ENCODE measurements around the gene SVOPL. TPM values are rescaled to one million over a fixed set of nuclear protein-coding genes. Genes with fewer than 3 reads are reported as not detected.
"Not testable (repeated sequence)": the region's sequence is repeated elsewhere in the genome, so short reads cannot be mapped to it uniquely, and the experiment has no call there.

SVOPL gene, protein sequence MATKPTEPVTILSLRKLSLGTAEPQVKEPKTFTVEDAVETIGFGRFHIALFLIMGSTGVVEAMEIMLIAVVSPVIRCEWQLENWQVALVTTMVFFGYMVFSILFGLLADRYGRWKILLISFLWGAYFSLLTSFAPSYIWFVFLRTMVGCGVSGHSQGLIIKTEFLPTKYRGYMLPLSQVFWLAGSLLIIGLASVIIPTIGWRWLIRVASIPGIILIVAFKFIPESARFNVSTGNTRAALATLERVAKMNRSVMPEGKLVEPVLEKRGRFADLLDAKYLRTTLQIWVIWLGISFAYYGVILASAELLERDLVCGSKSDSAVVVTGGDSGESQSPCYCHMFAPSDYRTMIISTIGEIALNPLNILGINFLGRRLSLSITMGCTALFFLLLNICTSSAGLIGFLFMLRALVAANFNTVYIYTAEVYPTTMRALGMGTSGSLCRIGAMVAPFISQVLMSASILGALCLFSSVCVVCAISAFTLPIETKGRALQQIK
- total RNA-seq, result not detected in 2 replicates

DNA sequence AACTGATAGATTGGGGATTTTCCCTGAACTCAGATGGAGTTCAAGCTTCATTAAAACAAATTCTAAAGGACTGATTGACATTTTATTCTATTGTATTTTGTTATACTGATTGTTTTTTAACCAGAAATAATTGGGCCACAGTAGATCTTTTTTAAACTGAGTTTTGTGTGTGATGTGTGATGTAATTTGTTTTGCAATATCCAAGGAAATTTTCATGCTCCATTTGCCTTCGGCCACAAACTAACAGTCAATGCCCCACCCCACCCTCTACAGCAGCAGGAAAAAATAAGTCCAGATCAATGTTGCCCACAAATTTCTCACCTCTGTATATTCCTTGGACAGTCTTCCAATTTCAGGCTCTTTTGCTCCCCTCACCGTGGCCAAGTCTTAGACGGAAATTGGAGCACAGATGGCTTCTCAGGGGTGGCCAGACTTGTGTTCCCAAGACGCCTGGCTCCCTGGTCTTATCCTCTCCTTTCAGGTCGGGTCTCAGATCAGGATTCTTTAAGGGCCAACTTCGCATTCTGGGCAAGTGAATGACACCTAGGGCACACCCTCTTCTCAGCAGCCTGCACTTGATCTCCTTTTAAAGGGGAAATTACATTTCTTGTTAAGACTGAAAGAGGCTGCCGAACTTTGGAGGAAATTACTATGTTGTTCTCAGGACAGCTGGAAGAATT is at the start of gene SVOPL:
TSS of gene SVOPL (minus strand) at position 506 of the 680 bp plus-strand sequence. CDS start 22,317 bp downstream, outside the sequence.
- DNase-seq (ENCODE audit: low read depth in 2 of 2), result no peak

DNA sequence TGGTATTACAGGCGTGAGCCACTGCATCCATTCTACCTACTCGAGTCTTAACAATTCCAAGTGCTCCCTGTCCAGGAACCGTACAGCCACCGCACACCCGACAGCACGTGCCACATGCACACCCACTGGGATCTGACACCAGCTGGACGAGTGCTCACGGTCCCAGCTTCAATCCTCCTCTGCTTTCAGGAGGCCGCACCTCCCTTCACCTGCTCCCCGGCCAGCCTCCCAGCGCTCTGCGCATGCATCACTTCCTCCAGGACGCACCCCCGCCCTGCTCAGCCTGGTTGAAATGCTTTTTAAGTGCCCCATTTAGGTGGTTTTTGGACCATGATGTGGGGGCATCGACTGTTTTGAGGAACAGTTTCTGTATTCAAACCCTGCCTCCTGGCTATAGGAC is 49.3 kb upstream of the SVOPL start:
- DNase-seq (ENCODE audit: low read depth in 2 of 2), result no peak

DNA sequence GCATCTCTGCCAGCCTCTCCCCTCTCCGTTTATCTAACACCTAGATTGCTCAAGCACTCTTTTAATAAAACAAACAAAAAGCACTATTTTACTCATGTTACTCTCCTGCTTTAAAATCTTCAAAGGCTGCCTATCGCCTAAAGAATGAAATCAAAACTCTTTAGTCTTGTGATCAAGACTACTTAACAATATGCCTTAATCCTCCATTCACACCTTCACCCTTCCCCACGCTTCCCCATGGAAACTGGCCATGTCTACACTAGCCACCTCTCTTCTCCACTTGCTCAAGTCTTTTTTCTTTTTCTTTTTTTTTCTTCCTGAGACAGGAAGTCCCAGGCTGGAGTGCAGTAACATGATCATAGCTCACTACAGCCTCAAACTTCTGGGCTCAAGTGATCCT is 48.8 kb upstream of the SVOPL start:
- DNase-seq (ENCODE audit: low read depth in 2 of 2), result no peak

DNA sequence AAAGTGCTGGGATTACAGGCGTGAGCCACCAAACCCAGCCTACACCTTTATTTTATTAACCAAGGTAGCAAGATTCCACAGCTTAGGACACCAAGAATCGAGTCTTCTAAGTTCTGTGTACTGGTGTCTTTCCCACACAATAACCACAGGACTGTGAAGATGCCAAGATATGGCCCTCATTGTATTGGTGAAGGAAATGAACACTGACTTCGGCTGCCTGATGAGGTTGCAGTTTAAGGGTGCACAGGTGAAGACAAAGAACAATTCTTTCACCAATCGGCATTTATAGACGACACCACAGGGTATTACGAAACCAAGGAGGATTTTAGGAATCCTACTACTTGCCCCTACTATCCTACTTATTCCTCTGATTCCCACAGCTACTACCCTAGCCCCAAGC is 47.5 kb upstream of the SVOPL start:
- no peak for DNase-seq (ENCODE audit: low read depth in 2 of 2)

DNA sequence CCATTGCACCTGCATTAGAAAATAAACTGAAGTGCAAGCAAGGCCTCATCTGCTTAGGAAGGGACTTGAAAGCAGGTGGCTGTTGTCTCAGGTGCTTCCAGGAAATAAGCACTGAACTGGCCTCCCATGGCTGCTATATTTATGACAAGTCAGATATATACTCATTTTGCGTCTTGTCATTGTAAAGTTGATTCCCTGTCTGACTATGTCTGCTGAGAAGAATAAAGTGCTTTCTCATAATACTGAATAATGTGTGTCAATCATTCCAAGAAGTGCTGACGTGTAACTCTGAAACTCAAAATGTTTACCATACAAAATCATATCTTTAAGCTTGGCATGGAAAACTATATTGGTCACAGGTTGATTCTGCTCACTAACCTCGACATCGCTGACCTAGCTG is 44.9 kb upstream of the SVOPL start:
- no peak for DNase-seq (ENCODE audit: low read depth in 2 of 2)

DNA sequence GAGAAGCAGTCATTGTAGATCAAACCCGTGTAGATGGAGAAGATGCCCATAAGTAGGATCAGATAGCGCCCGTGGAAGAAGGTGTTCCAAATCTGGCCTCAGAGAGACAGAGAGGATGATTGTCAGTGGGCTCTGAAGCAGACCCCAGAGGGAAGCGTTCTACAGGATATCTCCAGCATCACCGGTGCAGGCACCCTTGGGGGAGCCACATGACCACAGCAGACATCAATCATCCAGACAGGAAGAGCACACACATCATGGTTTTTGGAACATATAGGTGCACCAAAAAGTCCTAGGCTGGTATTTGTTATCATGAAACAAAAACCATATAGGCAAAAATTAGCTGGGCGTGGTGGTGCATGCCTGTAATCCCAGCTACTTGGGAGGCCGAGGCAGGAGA is 44.0 kb upstream of the SVOPL start:
- DNase-seq (ENCODE audit: low read depth in 2 of 2), result no peak

DNA sequence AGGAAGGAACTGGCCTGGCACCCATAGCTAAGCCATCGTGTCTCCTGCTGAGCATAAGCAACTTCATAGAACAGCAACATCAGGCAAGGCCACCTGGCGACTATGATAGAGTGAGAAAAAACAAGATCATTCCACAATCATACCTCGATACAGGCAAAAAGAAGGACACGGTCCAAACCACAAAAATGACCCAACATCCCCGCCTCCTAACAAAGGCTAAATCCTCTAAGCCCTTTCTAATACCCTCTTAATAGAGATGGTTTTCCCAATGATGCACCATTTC is 40.2 kb upstream of the SVOPL start:
- no peak for DNase-seq (ENCODE audit: low read depth in 2 of 2)

DNA sequence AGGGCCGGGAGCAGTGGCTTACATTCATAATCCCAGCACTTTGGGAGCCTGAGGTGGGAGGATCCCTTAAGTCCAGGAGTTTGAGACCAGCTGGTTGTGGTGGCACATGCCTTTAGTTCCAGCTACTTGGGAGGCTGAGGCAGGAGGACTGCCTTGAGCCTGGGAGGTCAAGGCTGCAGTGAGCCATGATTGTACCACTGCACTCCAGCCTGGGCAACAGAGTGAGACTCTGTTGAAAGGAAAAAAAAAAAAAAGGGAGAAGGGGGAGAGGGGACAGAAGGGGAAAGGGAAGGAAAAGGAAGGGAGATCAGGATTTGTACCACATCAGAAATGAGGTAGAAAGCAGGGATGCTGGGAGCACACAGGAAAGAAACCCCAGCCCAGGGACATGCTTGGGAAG is 38.7 kb upstream of the SVOPL start:
- DNase-seq (ENCODE audit: low read depth in 2 of 2), result no peak

DNA sequence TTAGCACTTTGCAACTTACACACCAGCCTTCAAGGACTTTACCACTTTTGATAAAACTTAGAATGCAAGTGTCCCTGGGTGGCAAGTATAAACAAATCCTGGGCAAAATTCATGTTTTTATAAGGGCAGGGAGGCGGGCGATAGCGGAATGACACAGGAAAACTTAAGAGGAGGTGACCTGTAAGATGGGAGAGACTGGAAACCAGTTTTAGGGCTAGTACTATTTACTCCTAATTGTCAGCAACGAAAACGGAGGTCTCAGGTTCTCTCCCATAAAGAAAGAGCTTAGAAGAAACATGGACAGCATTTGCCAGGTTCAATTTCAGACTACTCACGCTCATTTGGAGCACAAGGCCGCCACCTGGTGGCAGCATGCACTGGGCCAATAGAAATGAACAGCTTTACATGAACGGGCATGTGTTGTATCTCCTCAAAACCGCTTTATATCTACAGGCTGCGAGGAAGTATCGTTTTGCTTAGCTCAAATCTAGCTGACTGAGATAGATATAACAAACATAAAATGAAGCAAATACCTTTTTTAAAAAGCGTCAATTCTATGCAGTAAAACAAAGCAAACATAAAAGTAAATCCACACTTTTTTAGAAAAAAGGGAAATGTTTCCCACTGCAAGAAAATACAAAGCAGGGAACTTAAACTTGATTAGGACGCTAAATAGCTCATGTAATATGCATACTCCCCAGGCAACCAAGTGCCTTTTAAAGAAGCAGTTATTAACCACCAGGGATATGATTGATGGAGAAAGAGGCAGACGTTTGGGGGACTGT is 37.6 kb upstream of the SVOPL start:
- DNase-seq (ENCODE audit: low read depth in 2 of 2), result peak; percentile 75 to 83

DNA sequence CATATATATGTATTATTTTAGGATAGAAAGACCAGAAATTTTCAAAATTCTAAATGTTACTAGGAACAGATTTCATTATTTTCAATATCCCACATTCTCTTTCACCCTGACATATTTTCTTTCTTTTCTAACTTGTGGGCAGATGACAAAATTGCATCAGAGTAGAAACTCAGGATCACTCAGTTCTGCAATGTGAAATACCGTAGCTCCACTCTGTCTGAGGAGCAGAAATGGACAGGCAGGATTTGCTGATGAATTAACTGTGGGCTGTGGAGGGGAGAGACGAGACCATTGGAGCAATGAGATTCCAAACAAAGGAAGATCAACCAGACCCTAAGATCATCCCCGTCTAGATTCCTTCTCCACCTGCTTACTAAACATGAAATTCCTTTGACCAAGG is 37.0 kb upstream of the SVOPL start:
- DNase-seq (ENCODE audit: low read depth in 2 of 2), result no peak

DNA sequence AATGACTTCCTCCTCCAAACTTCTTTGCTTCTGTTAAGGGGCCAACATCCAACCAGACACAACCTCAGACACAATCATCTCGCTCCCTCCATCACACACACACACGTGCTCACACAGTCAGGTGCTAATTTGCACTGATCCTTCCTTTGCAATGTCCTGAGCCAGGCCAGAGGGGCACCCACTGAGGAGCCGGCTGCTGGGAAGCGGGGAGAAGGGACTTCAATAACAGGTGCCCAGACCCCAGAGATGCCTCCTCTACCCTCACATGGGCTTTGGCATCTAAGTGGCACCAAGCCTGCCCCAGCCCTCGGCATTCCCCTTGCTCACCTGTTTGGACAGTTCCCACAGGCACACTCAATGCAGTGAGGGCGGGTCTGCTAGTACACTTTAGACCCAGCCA is 34.2 kb upstream of the SVOPL start:
- no peak for DNase-seq (ENCODE audit: low read depth in 2 of 2)

DNA sequence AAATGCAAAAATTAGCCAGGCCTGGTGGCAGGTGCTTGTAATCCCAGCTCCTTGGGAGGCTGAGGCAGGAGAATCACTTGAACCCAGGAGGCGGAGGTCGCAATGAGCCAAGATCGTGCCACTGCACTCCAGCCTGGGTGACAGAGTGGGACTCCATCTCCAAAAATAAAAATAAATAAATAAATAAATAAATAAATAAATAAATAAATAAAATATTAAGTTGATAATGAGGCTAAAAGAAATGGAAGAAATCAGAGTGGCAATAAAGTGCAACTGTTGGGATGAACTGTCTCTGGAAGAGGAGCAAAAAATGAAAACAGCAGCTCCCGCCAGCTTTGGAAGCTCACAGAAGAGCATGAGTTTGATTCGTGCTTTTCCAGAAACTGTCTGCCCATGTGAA is 30.6 kb upstream of the SVOPL start:
- not testable (repeated sequence) for DNase-seq (ENCODE audit: low read depth in 2 of 2)

DNA sequence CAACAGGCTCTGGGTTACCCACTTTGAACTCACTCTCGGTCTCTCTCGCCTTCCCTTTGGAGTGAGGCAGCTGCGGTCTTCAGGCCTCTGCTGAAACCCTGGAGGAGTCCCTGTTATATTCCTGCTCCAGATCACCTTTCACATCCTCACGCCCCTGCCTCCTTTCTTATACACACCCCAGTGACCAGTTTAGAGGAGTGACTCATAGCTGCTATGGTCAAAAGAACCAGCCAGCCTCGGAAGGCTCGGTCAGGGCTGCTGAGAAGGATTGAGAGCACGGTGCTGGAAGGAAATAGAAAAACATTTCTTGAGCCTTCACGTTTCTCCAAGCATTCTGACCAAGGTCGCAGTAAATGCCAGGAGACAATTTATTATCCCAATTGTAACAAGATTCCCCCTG is 28.3 kb upstream of the SVOPL start:
- no peak for DNase-seq (ENCODE audit: low read depth in 2 of 2)

DNA sequence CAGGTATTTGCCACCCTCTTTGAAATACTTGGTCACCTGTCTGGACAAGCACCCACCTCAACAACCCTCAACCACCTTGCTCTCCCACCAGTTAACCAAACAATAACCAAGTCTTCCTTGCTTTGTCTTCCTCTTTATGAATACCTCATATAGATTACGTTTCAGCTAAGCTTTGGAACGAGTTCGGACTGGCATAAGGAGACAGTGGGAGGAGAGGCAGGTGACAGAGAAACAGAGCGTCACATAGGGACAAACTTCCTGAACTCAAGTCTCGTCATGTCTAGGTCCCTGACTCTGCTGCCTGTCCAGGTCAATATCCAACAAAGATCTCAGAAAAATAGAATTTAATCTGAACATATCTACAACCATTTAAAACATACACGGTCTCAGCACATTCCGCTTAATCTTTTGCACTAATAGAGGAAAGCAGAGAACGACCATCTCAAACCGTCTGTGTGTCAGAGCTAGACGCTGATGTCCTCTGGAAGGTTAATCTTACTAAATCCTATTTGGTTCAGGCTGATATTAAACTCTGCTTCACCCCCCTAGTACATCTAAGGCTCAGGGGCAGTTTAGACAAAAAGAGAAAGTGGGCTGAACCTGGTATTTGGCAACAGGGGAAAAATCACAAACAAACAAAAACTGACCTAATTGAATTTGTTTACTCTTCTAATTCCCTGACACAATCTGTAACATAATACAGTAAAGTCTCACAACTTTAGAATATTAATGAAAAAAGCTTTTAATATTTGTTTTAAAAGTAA is 26.4 kb upstream of the SVOPL start:
- no peak for DNase-seq (ENCODE audit: low read depth in 2 of 2)

DNA sequence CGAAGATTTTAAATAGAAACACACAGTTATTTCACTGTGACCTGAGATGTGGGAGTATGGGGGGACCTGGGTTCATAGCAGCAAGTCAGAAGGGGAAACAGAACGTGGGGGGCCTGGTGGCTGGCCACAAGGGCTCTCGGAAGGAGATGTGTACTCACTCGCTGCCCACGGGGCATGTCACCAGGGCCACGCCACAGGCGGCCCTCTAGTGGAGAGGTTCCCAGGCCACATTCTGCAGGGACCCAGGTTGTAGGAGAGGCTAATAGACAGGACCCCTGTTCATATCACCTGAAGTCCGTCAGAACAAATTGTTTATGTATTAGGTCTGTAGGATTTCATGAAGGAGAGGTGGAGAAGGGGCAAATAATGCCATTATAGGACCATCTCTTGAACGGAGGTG is 25.1 kb upstream of the SVOPL start:
- DNase-seq (ENCODE audit: low read depth in 2 of 2), result no peak

DNA sequence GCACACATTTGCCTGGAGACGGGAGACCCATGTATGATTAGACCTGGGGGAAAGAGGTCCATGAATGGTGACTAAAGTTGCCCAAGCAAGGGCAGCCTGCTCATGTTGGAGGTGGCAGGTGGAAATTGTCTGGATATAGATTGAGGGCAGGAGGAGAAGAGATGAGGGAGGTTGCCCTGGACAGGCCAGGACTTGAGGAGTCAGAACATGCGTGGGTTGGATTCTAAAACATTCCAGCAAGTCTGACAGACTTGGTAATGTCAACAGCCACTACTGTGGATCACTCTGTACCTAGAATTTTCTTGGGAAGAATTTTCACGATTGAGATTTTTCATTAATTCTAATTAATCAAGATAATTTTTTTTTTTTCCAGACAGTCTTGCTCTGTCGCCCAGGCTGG is 19.1 kb upstream of the SVOPL start:
- no peak for DNase-seq (ENCODE audit: low read depth in 2 of 2)

DNA sequence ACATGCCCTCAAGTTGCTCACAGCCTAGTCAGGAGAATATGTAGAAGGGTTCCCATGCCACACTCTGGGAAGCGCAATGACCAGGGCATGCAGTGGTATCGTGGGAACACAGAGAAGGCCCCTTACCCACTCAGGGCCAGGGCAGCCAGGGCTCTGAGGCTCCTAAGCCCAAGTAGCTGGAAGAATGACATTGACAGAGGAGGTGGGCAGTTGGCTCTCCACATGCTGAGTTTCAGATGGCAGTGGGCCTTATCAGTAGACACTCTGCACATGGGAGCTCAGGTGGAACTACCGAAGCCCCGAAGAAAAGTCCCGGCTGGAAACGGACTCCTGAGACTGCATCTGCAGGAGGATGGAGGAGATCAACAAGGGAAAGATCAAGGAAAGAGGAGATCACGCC is 15.7 kb upstream of the SVOPL start:
- DNase-seq (ENCODE audit: low read depth in 2 of 2), result no peak

DNA sequence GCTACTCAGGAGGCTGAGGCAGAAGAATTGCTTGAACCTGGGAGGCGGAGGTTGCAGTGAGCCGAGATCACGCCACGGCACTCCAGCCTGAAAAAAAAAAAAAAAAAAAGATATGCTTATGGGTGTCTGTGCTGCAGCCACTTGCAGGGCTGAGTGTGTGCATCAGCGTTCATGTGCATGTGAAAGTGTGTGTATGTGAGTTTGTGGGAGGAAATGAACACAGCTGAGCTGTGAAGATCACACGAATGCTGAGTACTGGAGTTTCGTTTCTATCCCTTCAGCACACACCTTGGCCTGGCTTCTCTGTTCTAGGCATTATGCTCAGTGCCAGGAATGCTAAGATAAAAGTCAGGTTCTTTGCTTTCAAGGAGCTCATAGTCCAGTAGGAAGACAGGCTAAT is 12.0 kb upstream of the SVOPL start:
- no peak for DNase-seq (ENCODE audit: low read depth in 2 of 2)

DNA sequence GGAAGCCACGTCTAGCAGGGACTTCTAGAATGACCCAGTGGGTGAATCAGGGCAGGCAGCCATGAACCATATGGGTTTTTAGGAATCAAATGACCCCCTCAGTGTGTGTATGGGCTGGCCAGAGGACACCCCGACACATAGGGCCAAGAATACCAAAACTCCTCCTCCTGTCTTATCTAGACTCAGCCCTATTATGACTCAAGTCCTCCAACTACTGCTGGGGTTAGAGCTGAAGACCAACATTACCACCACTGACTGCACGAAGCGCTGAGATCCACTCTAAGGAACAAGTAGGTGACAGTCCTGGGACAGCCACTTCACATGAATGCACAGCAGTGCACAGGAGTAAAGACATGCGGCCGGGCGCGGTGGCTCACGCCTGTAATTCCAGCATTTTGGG is 11.5 kb upstream of the SVOPL start:
- no peak for DNase-seq (ENCODE audit: low read depth in 2 of 2)

DNA sequence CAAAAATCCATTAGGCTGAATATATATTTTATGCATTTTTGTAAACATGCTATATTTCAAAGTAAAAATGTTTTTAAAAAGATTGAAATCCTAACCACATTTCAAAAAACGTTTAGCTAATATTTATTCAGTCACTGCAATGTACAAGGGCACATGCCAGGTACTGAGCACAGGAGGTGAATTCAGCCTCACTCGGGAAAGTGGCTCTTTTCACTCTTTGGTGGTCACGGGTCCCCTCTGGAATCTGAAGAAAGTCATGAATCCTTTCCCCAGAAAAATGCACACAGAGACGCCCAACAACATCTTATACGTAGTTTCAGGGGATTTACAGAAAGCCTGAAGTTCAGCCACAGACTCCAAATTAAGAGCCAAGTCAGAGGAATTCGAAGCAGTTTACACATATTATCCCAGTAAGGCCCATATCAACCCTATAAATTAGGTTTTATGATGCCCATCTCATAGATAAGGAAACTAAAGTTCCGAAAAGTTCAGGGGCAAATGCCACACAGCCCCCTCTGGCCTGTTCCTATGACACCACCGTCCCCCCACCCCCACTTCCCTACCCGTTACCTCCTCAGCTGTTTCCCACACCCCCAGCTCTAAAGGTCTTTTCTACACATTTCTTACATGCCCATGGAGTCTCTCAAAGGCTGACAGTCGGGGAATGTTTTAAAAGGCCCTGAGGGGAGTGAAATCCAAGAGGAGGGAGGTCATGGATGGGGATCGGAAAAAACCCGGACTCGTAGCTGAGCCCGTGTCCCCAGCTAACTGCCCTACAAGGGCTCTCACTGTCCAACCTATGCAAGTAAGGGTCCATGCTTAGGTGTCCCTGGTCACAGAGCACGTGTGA is 9.6 kb upstream of the SVOPL start:
- no peak for DNase-seq (ENCODE audit: low read depth in 2 of 2)

DNA sequence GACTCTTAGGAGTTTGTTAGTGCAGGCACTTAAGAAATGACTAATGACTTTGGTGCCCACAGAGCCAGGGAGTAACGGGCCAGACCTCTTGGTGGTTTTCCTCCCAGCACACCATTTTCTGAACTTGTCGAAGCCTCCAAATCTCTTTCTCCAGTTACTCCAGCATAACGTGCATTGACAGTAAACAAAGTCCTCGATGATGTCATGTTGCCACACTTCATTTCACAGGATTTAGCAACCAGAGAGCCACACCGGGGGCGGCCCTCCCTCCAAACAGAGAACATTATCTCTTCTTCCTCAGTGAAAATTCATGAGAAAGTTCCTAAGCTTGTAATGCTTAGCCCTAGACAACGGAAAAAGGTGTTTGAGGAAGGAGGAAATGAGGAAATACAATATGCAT is 4.0 kb upstream of the SVOPL start:
- DNase-seq (ENCODE audit: low read depth in 2 of 2), result no peak

Data from dermis microvascular lymphatic vessel endothelial cell (primary cell).